PC-3 (cell line): Measurements from ENCODE around the gene HLA-F. TPM values are rescaled to one million over a fixed set of nuclear protein-coding genes. Genes with fewer than 3 reads are reported as not detected.

Source experiments
- ATAC-seq: fragments of 200-7000 bp; cut with Tn5 transposase; 2 replicates; pipeline ENCODE4 v1.9.1; 2020; ENCODE audit warnings: mild to moderate bottlenecking, moderate library complexity
- BruUV-seq: library from RNA; stranded (reverse); fragments of 400-500 nt; replicated peaks from 2 replicates; lab custom pipeline; 2021; lab: Mats Ljungman, UMichigan
- CTCF ChIA-PET: fragments of 300-600 bp; sonication (Branson Sonifier 250); formaldehyde crosslinking; loops from one replicate; lab custom pipeline; 2022; ENCODE audit warnings: antibody characterized with exemption; lab: Charles Lee
- POLR2A ChIA-PET: fragments of 300-600 bp; sonication (Branson Sonifier 250); formaldehyde crosslinking; loops from one replicate; lab custom pipeline; 2022; ENCODE audit warnings: antibody characterized with exemption; ENCODE audit not compliant: unreplicated experiment; lab: Charles Lee
- DNase-seq: peaks from one replicate; pipeline ENCODE4 v3.0.0-alpha.2; 2015
- H2AFZ ChIP-seq: fragments of 300-600 bp; sonication (generic); 2 replicates; pipeline ENCODE4 v1.6.0; 2016; ENCODE audit warnings: antibody characterized with exemption, low read length
- H3F3A ChIP-seq: fragments of 300-600 bp; sonication (generic); one replicate; pipeline ENCODE4 v1.6.0; 2017; ENCODE audit warnings: antibody characterized with exemption, low read length, control low read depth, mild to moderate bottlenecking; ENCODE audit not compliant: unreplicated experiment
- H3K27ac ChIP-seq: fragments of 300-600 bp; sonication (generic); 2 replicates; pipeline ENCODE4 v1.5.1; 2016; ENCODE audit warnings: mild to moderate bottlenecking, low read length
- H3K27me3 ChIP-seq: fragments of 300-600 bp; sonication (generic); 2 replicates; pipeline ENCODE4 v1.6.1; 2016; ENCODE audit warnings: low read length, mixed read lengths
- H3K36me3 ChIP-seq: fragments of 300-600 bp; sonication (generic); 2 replicates; pipeline ENCODE4 v1.6.1; 2016; ENCODE audit warnings: low read depth, mixed run types, low read length, mixed read lengths
- H3K4me1 ChIP-seq: fragments of 300-600 bp; sonication (generic); 2 replicates; pipeline ENCODE4 v1.5.1; 2016; ENCODE audit warnings: low read length; ENCODE audit not compliant: insufficient read depth
- H3K4me2 ChIP-seq: fragments of 300-600 bp; sonication (generic); 2 replicates; pipeline ENCODE4 v1.6.0; 2016; ENCODE audit warnings: low read length
- H3K4me3 ChIP-seq: fragments of 300-600 bp; sonication (generic); 2 replicates; pipeline ENCODE4 v1.5.1; 2016; ENCODE audit warnings: mild to moderate bottlenecking, low read length, mixed read lengths
- H3K79me2 ChIP-seq: fragments of 300-600 bp; sonication (generic); 2 replicates; pipeline ENCODE4 v1.6.1; 2017; ENCODE audit warnings: low read length, mixed read lengths
- H3K9ac ChIP-seq: fragments of 300-600 bp; sonication (generic); 2 replicates; pipeline ENCODE4 v1.6.0; 2016; ENCODE audit warnings: mild to moderate bottlenecking, low read length
- H3K9me2 ChIP-seq: fragments of 300-600 bp; sonication (generic); replicated peaks from 2 replicates; pipeline ENCODE4 v1.6.1; 2016; ENCODE audit warnings: mixed run types, low read length, mixed read lengths
- H3K9me3 ChIP-seq: fragments of 300-600 bp; sonication (generic); 2 replicates; pipeline ENCODE4 v1.6.1; 2016; ENCODE audit warnings: low read length, mixed read lengths
- H4K20me1 ChIP-seq: fragments of 300-600 bp; sonication (generic); 2 replicates; pipeline ENCODE4 v1.6.1; 2016; ENCODE audit warnings: low read length, mixed read lengths
- EZH2 ChIP-seq: fragments of 300-600 bp; sonication (generic); IDR thresholded peaks from one replicate; pipeline ENCODE4 v1.6.1; 2017; ENCODE audit warnings: antibody characterized with exemption, mild to moderate bottlenecking, low read length; ENCODE audit not compliant: unreplicated experiment
- EZH2phosphoT487 ChIP-seq: fragments of 300-600 bp; sonication (generic); IDR thresholded peaks from 2 replicates; pipeline ENCODE4 v1.6.1; 2018; ENCODE audit warnings: mild to moderate bottlenecking, antibody characterized with exemption, low read length, borderline replicate concordance
- intact Hi-C: fragments of 100-400 bp; cut with micrococcal nuclease; formaldehyde crosslinking; loops from 2 replicates; pipeline ENCODE4 v1.9.0; 2023
- total RNA-seq: library from RNA; depleted of rRNA; stranded (reverse); fragments of >200 nt; gene quantifications from 2 replicates; pipeline ENCODE4 v1.2.3, GENCODE V29; 2014
- TF ChIP-seq, protein P1 (sequence below): fragments of 300-600 bp; sonication (generic); conservative IDR thresholded peaks from 2 replicates; pipeline ENCODE4 v1.5.1; 2017; ENCODE audit warnings: antibody characterized with exemption, low read depth, mild to moderate bottlenecking, low read length

Gene HLA-F
- total RNA-seq, 1 experiment from 2014 or later, result 16.1 TPM

DNA sequence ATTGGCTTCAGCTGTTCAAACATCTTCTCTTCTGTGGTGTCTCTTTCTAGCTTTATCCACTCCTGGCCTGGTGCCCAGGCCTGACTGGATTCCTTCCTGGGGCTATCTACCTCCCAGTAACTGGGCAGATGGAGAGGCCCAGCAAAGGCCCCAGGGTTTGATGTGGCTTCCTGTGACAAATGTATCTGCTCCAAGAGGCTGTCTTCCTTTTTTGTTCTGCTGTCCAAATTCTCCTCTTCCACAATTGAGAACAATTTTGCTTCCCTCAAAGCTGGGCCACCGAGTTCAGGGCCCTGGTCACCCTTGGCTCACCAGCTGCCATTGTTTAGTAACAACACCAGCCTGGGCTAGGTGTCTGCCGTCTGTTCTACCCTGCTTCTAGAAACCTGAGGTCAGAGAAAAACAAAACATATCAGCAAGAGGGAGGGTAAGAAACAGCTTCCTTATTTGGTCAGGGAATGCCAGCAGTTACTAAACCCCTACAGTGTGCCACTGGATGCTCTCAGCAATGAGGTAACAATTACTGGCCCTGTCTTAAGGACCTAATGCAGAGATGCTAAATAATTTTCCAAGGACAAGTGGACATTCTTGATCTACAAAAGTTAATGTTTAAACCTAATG lies 46.1 kb upstream of the HLA-F start:
- ATAC-seq, result peak; percentile 33; the same call in 1 of the 2 replicates
- no peak overlapping the region for H3K9ac ChIP-seq
- peaks cover 16% of the 10 kb centered on the region for H3K4me1 ChIP-seq
- ChIA-PET POLR2A (no interaction called here), CTCF (no interaction called here)
- intact Hi-C loops, result no loop called here
- no peaks in the 10 kb centered on the region for H3K9me2 ChIP-seq
- H3F3A ChIP-seq, result no peaks in the 10 kb centered on the region
- H2AFZ ChIP-seq, result no peak overlapping the region
- H3K36me3 ChIP-seq, result no peaks in the 10 kb centered on the region
- BruUV-seq, result no TSS peak
- no peaks in the 10 kb centered on the region for H4K20me1 ChIP-seq
- H3K4me2 ChIP-seq, result peak overlapping the region; percentile 11; the same call in 1 of the 2 replicates
- no peaks in the 10 kb centered on the region for H3K9me3 ChIP-seq
- H3K79me2 ChIP-seq, result no peaks in the 10 kb centered on the region
- no peak overlapping the region for H3K4me3 ChIP-seq
- no peak overlapping the region for H3K27ac ChIP-seq
- TF ChIP-seq, protein P1, sequence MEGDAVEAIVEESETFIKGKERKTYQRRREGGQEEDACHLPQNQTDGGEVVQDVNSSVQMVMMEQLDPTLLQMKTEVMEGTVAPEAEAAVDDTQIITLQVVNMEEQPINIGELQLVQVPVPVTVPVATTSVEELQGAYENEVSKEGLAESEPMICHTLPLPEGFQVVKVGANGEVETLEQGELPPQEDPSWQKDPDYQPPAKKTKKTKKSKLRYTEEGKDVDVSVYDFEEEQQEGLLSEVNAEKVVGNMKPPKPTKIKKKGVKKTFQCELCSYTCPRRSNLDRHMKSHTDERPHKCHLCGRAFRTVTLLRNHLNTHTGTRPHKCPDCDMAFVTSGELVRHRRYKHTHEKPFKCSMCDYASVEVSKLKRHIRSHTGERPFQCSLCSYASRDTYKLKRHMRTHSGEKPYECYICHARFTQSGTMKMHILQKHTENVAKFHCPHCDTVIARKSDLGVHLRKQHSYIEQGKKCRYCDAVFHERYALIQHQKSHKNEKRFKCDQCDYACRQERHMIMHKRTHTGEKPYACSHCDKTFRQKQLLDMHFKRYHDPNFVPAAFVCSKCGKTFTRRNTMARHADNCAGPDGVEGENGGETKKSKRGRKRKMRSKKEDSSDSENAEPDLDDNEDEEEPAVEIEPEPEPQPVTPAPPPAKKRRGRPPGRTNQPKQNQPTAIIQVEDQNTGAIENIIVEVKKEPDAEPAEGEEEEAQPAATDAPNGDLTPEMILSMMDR, result no peak
- no peak for TF ChIP-seq EZH2
- no peak for TF ChIP-seq EZH2phosphoT487
- no peaks in the 10 kb centered on the region for H3K27me3 ChIP-seq
- DNase-seq, result peak; percentile 73

DNA sequence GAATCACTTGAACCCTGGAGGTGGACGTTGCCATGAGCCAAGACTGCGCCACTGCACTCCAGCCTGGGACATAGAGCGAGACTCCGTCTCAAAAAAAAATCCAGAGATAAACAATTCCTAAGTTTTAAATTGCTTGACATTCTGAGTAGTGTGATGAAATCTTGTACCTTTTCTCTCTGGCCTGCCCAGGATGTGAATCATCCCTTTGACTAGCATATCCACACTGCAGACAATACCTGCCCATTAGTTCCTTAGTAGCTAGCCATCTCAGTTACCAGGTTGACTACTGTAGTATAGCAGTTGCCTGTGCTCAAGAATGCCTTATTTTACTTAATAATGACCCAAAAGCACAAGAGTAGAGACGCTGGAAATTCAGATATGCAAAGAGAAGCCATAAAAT lies 45.1 kb upstream of the HLA-F start:
- BruUV-seq, result no TSS peak
- no peaks in the 10 kb centered on the region for H3K9me3 ChIP-seq
- H3K27ac ChIP-seq, result no peak overlapping the region
- H3K9me2 ChIP-seq, result no peaks in the 10 kb centered on the region
- no peaks in the 10 kb centered on the region for H3K79me2 ChIP-seq
- ChIA-PET POLR2A (no interaction called here), CTCF (no interaction called here)
- H4K20me1 ChIP-seq, result no peaks in the 10 kb centered on the region
- no peaks in the 10 kb centered on the region for H3K36me3 ChIP-seq
- intact Hi-C loops, result no loop called here
- H3K4me2 ChIP-seq, result no peak overlapping the region
- TF ChIP-seq EZH2, result no peak
- TF ChIP-seq, protein P1, result no peak
- TF ChIP-seq EZH2phosphoT487, result no peak
- no peaks in the 10 kb centered on the region for H3K27me3 ChIP-seq
- no peak overlapping the region for H3K4me3 ChIP-seq
- no peaks in the 10 kb centered on the region for H3F3A ChIP-seq
- H2AFZ ChIP-seq, result no peak overlapping the region
- ATAC-seq, result peak; percentile 80
- peak; percentile 58 for DNase-seq
- peaks cover 16% of the 10 kb centered on the region for H3K4me1 ChIP-seq
- no peak overlapping the region for H3K9ac ChIP-seq

DNA sequence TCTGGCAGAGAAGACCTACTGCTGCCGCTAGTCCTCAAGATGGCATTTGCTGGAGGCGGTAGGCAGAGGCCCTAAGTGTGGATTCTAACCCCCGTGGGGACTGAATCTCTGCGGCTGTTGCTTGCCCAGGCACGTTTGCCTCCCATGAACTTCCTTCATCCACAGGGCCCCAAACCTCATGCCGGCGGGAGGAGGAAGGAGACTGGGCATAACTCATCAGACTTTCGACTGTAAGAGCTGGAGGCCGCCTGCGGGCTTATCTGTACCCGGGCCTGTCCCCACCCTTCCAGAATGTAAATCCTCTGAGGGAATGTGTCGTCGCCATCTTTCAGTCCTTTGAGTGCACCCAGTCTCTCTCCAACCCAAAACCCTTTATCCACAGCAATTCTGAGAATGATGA lies 43.3 kb upstream of the HLA-F start:
- no peaks in the 10 kb centered on the region for H3K36me3 ChIP-seq
- H3F3A ChIP-seq, result no peaks in the 10 kb centered on the region
- peaks cover 16% of the 10 kb centered on the region for H3K4me1 ChIP-seq
- H3K4me3 ChIP-seq, result no peak overlapping the region
- CTCF ChIA-PET, result no interaction called here
- no peaks in the 10 kb centered on the region for H3K9me2 ChIP-seq
- no peak overlapping the region for H3K4me2 ChIP-seq
- DNase-seq, result no peak
- no peak overlapping the region for H2AFZ ChIP-seq
- POLR2A ChIA-PET, result no interaction called here
- H3K27ac ChIP-seq, result no peak overlapping the region
- no peaks in the 10 kb centered on the region for H3K27me3 ChIP-seq
- H3K9me3 ChIP-seq, result no peaks in the 10 kb centered on the region
- no peaks in the 10 kb centered on the region for H3K79me2 ChIP-seq
- H3K9ac ChIP-seq, result no peak overlapping the region
- no TSS peak for BruUV-seq
- TF ChIP-seq EZH2 (no peak), EZH2phosphoT487 (no peak)
- TF ChIP-seq, protein P1, result no peak
- H4K20me1 ChIP-seq, result no peaks in the 10 kb centered on the region
- intact Hi-C loops, result no loop called here
- ATAC-seq, result no peak
